CD4-positive, CD25-positive, alpha-beta regulatory T cell (primary cell): ENCODE results near the gene KDM5A. TPM values are rescaled to one million over a fixed set of nuclear protein-coding genes. Genes with fewer than 3 reads are reported as not detected.
"Not testable (repeated sequence)": the region's sequence is repeated elsewhere in the genome, so short reads cannot be mapped to it uniquely, and the experiment has no call there.

Experiments
- ATAC-seq, 2 donors: fragments of 150-1000 bp; cut with Tn5 transposase; one replicate each; pipeline ENCODE4 v1.10.0; 2021; ENCODE audit warnings: low read depth in 2 of 2, moderate number of reproducible peaks in 2 of 2, moderate library complexity in 1 of 2
- DNase-seq, 3 donors: peaks; one replicate each; pipeline versions ENCODE4 v3.0.0 to v3.0.0-alpha.2; 2012 to 2022; ENCODE audit warnings: mixed read lengths in 1 of 3
- H3K27ac ChIP-seq: one replicate; pipeline ENCODE4 v1.7.0; 2013; ENCODE audit warnings: mild to moderate bottlenecking, low read length; ENCODE audit not compliant: insufficient read depth, poor library complexity, severe bottlenecking
- H3K27me3 ChIP-seq: one replicate; pipeline ENCODE4 v1.7.0; 2013; ENCODE audit warnings: low read length; ENCODE audit not compliant: control insufficient read depth, insufficient read depth
- H3K36me3 ChIP-seq: one replicate; pipeline ENCODE4 v1.7.0; 2013; ENCODE audit warnings: mild to moderate bottlenecking, low read length, moderate library complexity; ENCODE audit not compliant: control insufficient read depth, insufficient read depth
- H3K4me1 ChIP-seq: 2 replicates; pipeline ENCODE4 v1.7.0; 2013; ENCODE audit warnings: mild to moderate bottlenecking, low read length; ENCODE audit not compliant: insufficient read depth, control insufficient read depth, poor library complexity, severe bottlenecking
- H3K4me3 ChIP-seq: one replicate; pipeline ENCODE4 v1.7.0; 2013; ENCODE audit warnings: low read depth, mild to moderate bottlenecking, low read length, moderate library complexity
- H3K9me3 ChIP-seq, 2 experiments: 1 replicate in 1 of 2; 2 replicates in 1 of 2; pipeline ENCODE4 v1.7.0; 2013; ENCODE audit warnings: low read length in 2 of 2, mild to moderate bottlenecking in 1 of 2, moderate library complexity in 1 of 2; ENCODE audit not compliant: control insufficient read depth in 2 of 2
- H3K27ac Mint-ChIP-seq, 3 donors: one replicate each; pipeline ENCODE4 v1.8.0; 2020 to 2022; ENCODE audit warnings: mild to moderate bottlenecking in 3 of 3, mixed read lengths in 3 of 3, moderate library complexity in 2 of 3
- H3K27me3 Mint-ChIP-seq: one replicate; pipeline ENCODE4 v1.8.0; 2022; ENCODE audit warnings: mild to moderate bottlenecking, mixed read lengths
- H3K36me3 Mint-ChIP-seq: one replicate; pipeline ENCODE4 v1.8.0; 2020; ENCODE audit warnings: mixed read lengths
- H3K4me1 Mint-ChIP-seq, 4 donors: one replicate each; pipeline ENCODE4 v1.8.0; 2020 to 2022; ENCODE audit warnings: mixed read lengths in 4 of 4, mild to moderate bottlenecking in 1 of 4
- H3K4me3 Mint-ChIP-seq, 4 donors: one replicate each; pipeline ENCODE4 v1.8.0; 2020 to 2022; ENCODE audit warnings: mild to moderate bottlenecking in 4 of 4, mixed read lengths in 4 of 4, moderate library complexity in 3 of 4
- H3K9me3 Mint-ChIP-seq, 7 donors: one replicate each; pipeline ENCODE4 v1.8.0; 2020 to 2022; ENCODE audit warnings: mixed read lengths in 7 of 7, mild to moderate bottlenecking in 3 of 7, moderate library complexity in 2 of 7
- polyA plus RNA-seq, 4 donors: library from polyadenylated mRNA; unstranded; fragments of 300-500 nt; fragmentation: Illumina TruSeq; gene quantifications; one replicate each; pipeline ENCODE4 v1.2.3, GENCODE V29; 2021
- total RNA-seq: library from RNA; stranded (reverse); gene quantifications from one replicate; pipeline ENCODE4 v1.2.3, GENCODE V29; 2022

Gene KDM5A
- total and polyA plus RNA-seq, 5 donors from 2014 or later: 44.4 to 142 (median 51.7) TPM

GRCh38 chr12:400828-401227 is 11.7 kb upstream of the KDM5A start:
- Mint-ChIP-seq H3K9me3 (no peaks in the 10 kb centered on the region), H3K27me3 (peaks cover 4% of the 10 kb centered on the region), H3K4me3 (no peak overlapping the region), H3K36me3 (peaks cover 8% of the 10 kb centered on the region), H3K27ac (no peak overlapping the region), H3K4me1 (peaks cover 0 to 9% (median 0%) of the 10 kb centered on the region in 4 donors)
- H3K4me3 ChIP-seq: peak overlapping the region; percentile 97
- H3K27ac ChIP-seq: no peak overlapping the region
- H3K4me1 ChIP-seq: peaks cover 8% of the 10 kb centered on the region
- no peaks in the 10 kb centered on the region for H3K27me3 ChIP-seq
- DNase-seq (no peak), ATAC-seq (no peak)
- H3K36me3 ChIP-seq: no peaks in the 10 kb centered on the region
- H3K9me3 ChIP-seq: no peaks in the 10 kb centered on the region

GRCh38 chr12:388541-389141 is 479 bp downstream of the KDM5A start:
- Histone ChIP-seq H3K4me3 (peak overlapping the region; percentile 99), H3K27me3 (no peaks in the 10 kb centered on the region), H3K27ac (peak overlapping the region; percentile 96), H3K4me1 (peaks cover 44% of the 10 kb centered on the region), H3K36me3 (peaks cover 14% of the 10 kb centered on the region), H3K9me3 (no peaks in the 10 kb centered on the region)
- DNase-seq: peak; percentile 46 to 77 (median 72)
- Mint-ChIP-seq H3K4me3 (peak overlapping the region; percentile 95 to 99 (median 99)), H3K4me1 (peaks cover 19 to 56% (median 39%) of the 10 kb centered on the region in 4 donors), H3K27ac (peak overlapping the region; percentile 98 to 99 (median 99)), H3K36me3 (peaks cover 20% of the 10 kb centered on the region), H3K27me3 (peaks cover 14% of the 10 kb centered on the region), H3K9me3 (peaks cover 0 to 3% (median 0%) of the 10 kb centered on the region in 7 donors)
- peak; percentile 32 to 39 for ATAC-seq

DNA sequence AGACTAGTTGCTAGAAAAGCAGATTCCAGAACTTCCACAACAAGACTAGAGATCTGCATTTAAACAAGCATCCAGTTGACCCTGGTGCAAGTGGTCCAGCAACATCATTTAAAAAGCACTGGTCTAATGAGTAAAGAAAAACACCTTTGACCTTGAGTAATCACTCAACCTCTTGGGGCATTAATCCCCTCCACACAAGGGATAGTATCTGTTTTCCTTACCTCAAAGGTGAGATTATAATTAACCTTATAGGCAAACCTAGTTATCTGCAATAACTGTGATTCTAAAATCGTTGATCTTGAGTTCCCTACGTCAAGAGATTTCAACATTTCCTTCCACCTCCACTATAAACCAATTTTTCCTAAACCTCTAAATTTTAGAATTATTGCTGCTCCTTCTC is 1.1 kb downstream of the KDM5A start:
- ATAC-seq (no peak), DNase-seq (no peak)
- peaks cover 14% of the 10 kb centered on the region for H3K27me3 Mint-ChIP-seq
- H3K36me3 Mint-ChIP-seq: peaks cover 24% of the 10 kb centered on the region
- H3K27ac ChIP-seq: peak overlapping the region; percentile 96
- no peaks in the 10 kb centered on the region for H3K27me3 ChIP-seq
- H3K36me3 ChIP-seq: peaks cover 20% of the 10 kb centered on the region
- H3K9me3 Mint-ChIP-seq: peaks cover 0 to 3% (median 0%) of the 10 kb centered on the region in 7 donors
- no peaks in the 10 kb centered on the region for H3K9me3 ChIP-seq
- peak overlapping the region; percentile 99 for H3K4me3 ChIP-seq
- H3K4me1 Mint-ChIP-seq: peaks cover 19 to 61% (median 39%) of the 10 kb centered on the region in 4 donors
- peak overlapping the region; percentile 98 to 99 (median 99) for H3K27ac Mint-ChIP-seq
- peaks cover 44% of the 10 kb centered on the region for H3K4me1 ChIP-seq
- H3K4me3 Mint-ChIP-seq: peak overlapping the region; percentile 95 to 99 (median 99)

DNA sequence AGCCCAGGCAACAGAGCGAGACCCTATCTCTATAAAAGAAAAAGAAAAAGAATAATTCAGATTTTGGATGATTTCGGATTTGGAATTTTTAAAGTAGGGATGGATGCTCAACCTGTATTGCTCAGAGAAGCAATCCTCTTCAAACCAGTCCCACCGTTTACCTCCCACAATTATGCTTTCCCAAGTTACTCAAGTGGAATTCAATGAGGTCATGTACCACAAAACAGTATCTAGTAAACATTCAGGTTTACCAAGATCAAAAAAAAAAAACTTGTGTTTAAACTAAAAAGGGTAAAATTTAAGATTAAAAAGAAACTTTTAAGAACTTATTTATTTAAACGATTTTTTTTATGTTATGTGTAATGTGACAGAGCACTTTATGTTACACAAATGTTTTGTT is 2.5 kb downstream of the KDM5A start:
- peaks cover 19 to 66% (median 40%) of the 10 kb centered on the region in 4 donors for H3K4me1 Mint-ChIP-seq
- ATAC-seq: no peak
- H3K27ac ChIP-seq: peak overlapping the region; percentile 96
- peak overlapping the region; percentile 81 to 99 (median 99) for H3K4me3 Mint-ChIP-seq
- peaks cover 33% of the 10 kb centered on the region for H3K36me3 ChIP-seq
- peaks cover 14% of the 10 kb centered on the region for H3K27me3 Mint-ChIP-seq
- H3K27me3 ChIP-seq: no peaks in the 10 kb centered on the region
- no peaks in the 10 kb centered on the region for H3K9me3 ChIP-seq
- H3K36me3 Mint-ChIP-seq: peaks cover 29% of the 10 kb centered on the region
- DNase-seq: no peak
- peaks cover 0 to 3% (median 0%) of the 10 kb centered on the region in 7 donors for H3K9me3 Mint-ChIP-seq
- H3K27ac Mint-ChIP-seq: no peak overlapping the region
- H3K4me1 ChIP-seq: peaks cover 44% of the 10 kb centered on the region
- peak overlapping the region; percentile 99 for H3K4me3 ChIP-seq

- not testable (repeated sequence) for H3K4me1 ChIP-seq, H3K27me3 ChIP-seq, H3K4me3 ChIP-seq, H3K9me3 Mint-ChIP-seq, ATAC-seq, DNase-seq, H3K27ac ChIP-seq, H3K27me3 Mint-ChIP-seq, H3K4me3 Mint-ChIP-seq, H3K9me3 ChIP-seq
- Mint-ChIP-seq H3K4me1 (peaks cover 7 to 19% (median 14%) of the 10 kb centered on the region in 4 donors), H3K36me3 (peaks cover 74% of the 10 kb centered on the region), H3K27ac (peak overlapping the region in 1 of 3 donors; percentile 32)
- peaks cover 44% of the 10 kb centered on the region for H3K36me3 ChIP-seq
Measured at GRCh38 chr12:370739-371485, 18.2 kb downstream of the KDM5A start.

DNA sequence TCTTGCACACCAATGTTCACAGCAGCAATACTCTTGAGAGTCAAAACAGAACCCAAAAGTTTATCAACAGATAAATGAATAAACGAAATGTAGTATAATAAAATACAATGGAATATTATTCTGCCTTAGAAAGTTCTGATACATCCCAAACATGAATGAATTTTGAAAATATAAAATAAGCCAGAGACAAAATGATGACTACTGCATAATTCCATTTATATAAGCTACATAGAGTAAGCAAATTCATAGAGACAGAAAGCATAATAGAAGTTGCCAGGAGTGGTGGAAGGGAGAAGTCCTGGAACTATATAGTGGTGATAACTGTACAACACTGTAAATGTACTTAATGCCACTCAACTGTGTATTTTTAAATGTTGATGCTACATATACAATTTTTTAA is 21.1 kb downstream of the KDM5A start:
- no peak overlapping the region for H3K27ac ChIP-seq
- H3K27me3 ChIP-seq: no peaks in the 10 kb centered on the region
- H3K9me3 ChIP-seq: peaks cover 0 to 9% of the 10 kb centered on the region in 2 experiments
- no peak overlapping the region for H3K4me3 ChIP-seq
- Mint-ChIP-seq H3K4me3 (no peak overlapping the region), H3K27ac (peak overlapping the region in 1 of 3 donors; percentile 20), H3K27me3 (no peaks in the 10 kb centered on the region), H3K36me3 (peaks cover 71% of the 10 kb centered on the region), H3K4me1 (peaks cover 11 to 24% (median 15%) of the 10 kb centered on the region in 4 donors), H3K9me3 (peaks cover 0 to 4% (median 2%) of the 10 kb centered on the region in 7 donors)
- no peak for DNase-seq
- H3K4me1 ChIP-seq: no peaks in the 10 kb centered on the region
- H3K36me3 ChIP-seq: peaks cover 62% of the 10 kb centered on the region
- ATAC-seq: no peak

DNA sequence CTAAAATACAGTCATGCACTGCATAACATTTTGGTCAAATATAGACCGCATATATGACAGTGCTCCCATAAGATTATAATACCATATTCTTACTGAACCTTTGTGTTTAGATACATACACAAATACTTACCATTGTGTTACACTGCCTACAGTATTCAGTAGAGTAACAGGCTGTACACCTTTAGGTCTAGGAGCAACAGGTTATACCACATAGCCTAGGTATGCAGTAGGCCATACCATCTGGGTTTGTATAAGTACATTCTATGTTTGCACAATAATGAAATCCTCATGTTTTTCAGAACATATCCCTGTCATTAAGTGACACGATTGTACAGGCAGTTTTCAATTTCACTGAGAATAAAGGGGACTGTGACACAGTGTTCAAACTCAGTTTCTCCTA is 22.3 kb downstream of the KDM5A start:
- Mint-ChIP-seq H3K36me3 (peaks cover 76% of the 10 kb centered on the region), H3K27me3 (no peaks in the 10 kb centered on the region), H3K27ac (no peak overlapping the region), H3K4me1 (peaks cover 11 to 29% (median 19%) of the 10 kb centered on the region in 4 donors), H3K9me3 (peaks cover 0 to 4% (median 1%) of the 10 kb centered on the region in 7 donors), H3K4me3 (no peak overlapping the region)
- Histone ChIP-seq H3K27ac (no peak overlapping the region), H3K36me3 (peaks cover 74% of the 10 kb centered on the region), H3K4me1 (no peaks in the 10 kb centered on the region), H3K4me3 (no peak overlapping the region), H3K27me3 (no peaks in the 10 kb centered on the region), H3K9me3 (peaks cover 0 to 9% of the 10 kb centered on the region in 2 experiments)
- ATAC-seq: no peak
- no peak for DNase-seq
